GM21515 (cell line): ENCODE results near the gene TICRR.

ENCODE experiments used
- ATAC-seq: cut with Tn5 transposase; IDR thresholded peaks from one replicate; pipeline ENCODE4 v1.9.1; 2021; ENCODE audit not compliant: unreplicated experiment

The TICRR gene

DNA sequence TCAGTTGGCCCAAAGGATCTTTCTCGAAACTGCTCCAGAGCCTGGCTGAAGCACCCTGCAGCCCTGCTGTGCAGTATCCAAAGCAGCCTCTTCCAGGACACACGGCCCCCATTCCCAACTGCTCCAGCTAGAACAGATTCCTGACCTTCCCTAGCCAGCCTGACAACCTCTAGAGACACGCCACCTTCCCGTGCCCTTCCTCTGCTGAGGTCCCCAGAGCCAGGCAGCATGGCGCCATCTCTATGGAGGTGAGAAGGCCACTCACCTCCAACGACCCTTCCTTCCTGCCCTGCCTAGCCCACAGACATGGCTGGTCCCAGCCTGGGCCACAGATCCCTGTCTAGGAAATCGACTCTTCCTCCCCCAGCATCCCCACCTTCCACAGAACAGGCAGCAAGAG is 76.9 kb downstream of the TICRR start:
- ATAC-seq, result no peak

DNA sequence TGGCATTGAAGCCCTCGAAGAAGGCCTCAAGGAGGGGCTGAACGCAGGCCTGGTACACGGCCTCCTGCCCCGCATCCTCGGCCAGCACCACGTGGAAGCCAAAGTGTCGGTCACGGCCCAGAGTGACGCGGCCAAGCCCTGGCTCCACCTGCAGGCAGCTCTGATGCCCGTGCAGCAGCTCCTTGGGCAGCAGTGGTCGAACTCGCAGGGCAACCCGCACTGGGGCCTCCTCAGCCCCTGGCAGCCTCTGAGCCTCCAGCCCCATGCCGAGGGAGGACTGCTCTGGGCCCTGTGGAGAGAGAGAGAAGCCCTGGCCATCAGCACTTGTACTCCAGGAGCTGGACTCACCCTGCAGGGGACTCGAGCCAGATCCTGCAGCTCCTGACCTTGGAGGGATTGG is 77.4 kb downstream of the TICRR start:
- ATAC-seq, result no peak

DNA sequence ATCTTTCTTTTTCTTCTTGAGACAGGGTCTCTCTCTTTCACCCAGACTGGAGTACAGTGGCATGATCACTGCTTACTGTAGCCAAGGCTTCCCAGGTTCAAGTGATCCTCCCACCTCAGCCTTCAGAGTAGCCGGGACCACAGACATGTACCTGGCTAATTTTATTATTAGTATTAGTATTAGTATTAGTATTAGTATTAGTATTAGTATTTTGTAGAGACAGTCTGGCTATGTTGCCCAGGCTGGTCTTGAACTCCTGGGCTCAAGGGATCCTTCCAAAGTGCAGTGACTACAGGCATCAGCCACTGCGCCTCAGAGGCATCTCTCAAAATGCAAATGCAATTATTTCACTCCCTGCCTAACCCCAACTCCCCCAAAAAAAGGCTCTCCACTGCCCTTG is 78.3 kb downstream of the TICRR start:
- no peak for ATAC-seq

DNA sequence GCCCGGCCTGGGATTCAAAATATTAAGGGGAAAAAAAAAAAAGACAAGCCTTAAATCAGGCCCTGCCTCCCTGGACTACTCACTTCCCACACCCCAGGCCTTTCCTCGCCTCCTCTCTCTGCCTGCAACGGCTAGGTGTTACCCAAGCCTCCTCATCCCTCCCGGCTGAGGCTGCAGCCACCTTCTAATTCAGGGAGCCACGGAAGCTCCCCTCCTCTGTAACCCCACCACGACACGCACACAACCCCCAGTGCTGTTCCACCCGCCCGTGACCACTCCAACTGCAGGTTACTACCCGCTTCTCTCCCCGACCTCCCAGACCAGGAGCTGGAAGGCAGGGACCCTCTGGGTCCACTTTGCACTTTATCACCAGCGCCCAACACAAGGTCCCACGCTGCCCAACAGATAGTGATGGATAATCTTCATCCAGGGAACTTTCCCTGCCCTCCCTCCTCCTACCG is 79.1 kb downstream of the TICRR start:
- ATAC-seq, result no peak

DNA sequence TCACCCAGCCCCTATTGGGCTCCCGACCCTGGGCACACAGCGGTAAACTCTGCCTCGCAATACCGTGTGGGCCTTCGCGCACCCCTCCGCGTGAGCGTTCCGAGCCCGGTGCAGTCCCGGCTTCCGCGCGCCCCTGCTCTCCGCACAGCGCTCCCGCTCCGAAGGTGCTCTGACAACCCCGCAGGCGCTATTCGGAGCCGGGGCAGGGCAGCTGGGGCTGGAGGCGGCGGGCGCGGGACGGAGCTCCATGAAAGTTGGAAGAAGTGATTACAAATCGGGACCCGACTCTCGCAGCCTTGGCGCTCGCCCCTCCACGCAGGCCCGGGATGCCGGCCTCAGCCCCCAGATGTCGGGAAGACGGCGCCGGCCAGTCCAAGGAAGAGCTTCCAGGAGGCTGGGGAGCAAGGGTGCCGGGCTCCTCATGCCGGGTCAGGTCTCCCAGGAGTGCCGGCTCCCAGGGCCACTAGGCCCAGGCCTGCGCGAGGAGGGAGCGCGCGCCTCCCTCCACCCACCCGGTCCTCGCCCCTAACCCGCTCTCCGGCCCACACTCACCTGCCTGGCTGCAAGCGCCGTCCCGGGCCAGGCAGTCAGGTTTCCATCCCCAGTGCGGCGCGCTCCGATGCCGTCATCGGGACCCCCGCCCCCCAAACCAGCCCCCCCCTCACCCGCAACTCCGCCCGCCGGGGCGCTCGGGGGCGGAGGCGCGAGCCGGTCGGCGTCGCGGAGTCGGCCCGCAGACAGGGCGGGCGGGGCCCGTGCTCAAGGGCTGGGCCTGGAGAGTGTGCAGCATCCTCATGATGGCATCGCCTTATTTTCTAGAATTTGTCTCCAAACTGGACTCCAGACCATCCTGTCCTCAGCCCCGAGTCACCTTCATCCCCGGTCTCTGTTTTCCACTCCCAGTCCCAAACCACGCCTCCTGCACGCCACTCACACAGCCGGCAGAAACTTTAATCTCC is 79.9 kb downstream of the TICRR start, which contains the start of gene KIF7:
KIF7 (minus strand) TSS at position 621 of the 959 bp plus-strand sequence. CDS start 2,537 bp downstream, outside the sequence.
- ATAC-seq, result no peak

DNA sequence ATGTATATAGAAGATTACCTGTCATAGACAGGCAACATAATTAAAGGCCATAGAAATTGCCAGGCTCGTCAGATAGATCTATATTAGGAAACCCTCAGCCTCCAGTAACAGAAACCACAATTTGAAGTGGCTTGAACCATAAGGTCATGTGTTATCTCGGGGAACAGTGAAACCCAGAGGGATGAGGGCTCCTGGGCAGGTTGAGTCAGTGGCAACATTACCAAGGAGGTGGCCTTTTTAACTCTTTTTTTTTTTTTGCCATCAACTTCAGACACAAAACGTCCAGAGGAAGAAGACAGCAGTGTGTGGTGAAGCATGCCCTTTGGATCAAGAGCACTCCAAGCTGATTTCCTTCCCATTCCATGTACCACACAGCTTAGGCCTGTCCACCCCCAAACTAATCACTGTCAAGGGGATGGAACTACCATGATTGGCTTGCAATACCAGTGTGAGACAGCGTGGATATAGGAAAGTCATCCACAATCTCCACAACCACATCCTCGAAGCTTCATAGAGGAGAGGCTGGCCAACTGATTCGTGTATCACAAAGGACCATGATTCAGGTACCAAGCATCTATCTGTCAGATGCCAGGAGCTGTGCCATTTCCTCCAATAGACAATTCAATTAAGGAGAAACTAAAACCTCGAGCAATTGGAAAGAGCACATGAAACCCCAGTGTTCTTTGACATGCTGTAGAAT is 81.0 kb downstream of the TICRR start:
- ATAC-seq, result no peak

DNA sequence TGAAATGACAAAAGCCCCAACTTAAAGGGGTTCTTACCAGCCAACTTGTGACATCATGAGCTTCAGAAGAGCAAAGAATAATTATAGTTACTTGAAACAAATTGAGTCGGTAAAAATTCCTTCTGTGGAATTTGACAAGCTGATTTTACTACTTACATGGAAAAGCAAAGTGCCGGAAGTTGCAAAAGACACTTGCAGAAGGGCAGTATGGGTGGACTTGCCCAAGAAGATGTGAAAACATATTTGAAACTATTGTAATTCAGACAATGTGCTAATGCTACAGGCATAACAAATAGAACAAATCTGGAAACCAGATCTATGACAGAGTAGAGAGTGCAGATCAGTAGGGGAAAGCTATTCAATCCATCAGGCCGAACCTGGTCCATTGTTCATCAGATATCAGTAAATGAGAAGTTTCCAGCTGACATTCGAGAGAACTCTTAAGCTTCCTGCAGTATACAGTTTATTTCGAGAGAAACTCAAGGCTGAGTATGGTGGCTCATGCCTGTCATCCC is 82.5 kb downstream of the TICRR start:
- ATAC-seq, result no peak

DNA sequence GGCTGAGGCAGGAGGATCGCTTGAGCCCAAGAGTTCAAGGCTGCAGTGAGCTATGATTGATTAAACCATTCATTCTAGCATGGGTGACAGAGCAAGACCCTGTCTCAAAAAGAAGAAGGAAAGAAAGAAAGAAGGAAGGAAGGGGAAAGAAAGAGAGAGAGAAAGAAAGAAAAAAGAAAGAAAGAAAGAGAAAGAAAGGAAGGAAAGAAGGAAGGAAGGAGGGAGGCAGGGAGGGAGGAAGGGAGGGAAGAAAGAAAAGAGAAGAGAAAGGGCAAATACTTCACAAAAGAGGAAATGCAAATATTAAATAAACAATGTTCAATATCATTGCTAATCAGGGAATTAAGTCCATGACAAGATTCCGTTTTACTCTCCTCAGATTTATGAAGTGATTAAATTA is 84.0 kb downstream of the TICRR start:
- ATAC-seq, result no peak

DNA sequence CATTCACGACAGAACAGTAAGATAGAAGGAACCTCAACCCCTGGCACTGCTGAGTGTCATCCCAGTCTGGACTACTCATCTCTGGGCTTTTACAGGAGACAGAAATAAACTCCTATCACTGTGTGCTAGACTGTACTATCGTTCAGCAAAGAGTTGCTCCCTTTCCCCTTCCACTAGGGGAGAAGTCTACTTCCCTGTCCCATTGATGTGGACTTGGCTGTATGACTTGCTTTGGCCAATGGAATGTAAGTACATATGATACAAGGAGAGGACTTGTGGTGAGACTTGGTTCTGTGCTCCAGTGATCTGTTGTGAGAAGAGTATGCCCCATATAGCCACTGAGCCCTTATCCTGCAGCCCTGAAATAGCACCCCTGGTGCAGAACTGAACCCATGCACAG is 85.3 kb downstream of the TICRR start:
- ATAC-seq, result no peak

DNA sequence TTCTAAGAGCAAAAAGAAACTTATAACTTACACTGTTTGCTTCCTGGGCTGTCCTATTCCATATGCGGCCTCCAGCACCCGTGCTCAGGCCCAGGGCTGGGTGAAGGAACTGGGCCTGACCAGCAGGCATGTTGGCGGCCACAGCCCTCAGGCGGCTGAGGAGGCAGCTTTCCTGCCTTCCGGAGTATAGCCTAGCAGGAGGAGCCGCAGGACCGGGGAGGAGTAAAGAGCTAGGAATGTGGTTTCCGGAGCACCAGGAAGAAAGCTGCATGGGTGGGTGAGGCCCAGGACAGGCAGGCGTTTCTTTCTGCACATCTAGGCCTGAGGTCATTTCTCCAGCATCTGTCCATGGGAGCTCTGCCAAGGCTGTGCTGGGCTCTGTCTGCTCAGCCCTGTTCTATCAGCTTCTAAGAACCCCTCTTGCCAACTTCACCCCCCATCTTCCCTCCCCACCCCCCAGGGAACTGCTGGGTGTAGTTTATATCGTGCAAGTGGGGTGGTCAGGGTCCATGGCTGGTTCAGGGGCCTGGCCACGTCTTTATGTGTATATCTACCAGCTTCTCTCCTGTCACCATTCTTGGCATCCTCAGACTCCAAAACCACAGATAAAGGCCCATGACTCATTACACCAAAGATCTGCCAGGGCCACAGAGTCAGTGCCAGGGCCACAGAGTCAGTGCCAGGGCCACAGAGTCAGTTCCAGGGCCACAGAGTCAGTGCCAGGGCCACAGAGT is 87.8 kb downstream of the TICRR start:
- ATAC-seq, result no peak

DNA sequence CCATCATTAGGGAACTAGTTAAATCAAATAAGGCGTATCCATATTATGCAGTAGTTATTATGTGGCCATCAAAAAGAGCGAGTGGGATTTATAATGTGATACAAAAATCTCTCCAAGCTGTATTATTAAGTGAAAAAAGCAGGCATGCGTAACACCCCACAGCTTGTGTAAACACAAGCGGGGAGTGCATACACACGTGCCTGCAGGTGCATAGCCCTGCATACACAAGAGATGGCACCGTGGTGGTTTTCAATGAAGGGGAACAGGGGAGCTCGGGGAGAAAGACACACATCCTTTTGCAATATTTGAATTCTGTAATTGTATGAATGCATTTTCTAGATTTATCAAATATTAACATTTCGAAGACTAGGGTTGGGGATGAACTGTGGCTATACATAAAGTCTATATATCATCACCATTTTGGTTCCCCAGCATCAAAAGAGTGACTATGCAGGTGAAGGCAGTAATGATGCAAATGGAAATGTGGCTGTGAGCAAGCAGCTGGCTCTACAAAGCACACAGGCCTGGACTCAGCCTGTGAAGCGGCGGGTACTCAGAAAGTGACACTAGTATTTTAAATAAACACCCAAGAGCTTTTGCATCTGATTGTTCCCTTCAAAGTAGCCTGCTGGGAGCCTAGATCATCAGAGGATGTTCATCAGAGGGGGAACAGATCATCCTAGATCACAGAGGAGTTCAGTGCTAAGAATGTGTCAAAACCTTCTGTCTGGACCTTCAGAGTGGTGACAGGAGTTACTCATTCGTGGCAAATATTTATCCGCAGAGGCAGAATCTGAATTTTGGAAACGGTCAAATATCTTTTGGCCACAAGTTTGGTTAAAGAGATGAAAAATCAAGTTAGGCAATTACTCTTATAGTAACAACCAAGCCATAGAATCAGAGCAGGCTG is 89.4 kb downstream of the TICRR start:
- no peak for ATAC-seq

DNA sequence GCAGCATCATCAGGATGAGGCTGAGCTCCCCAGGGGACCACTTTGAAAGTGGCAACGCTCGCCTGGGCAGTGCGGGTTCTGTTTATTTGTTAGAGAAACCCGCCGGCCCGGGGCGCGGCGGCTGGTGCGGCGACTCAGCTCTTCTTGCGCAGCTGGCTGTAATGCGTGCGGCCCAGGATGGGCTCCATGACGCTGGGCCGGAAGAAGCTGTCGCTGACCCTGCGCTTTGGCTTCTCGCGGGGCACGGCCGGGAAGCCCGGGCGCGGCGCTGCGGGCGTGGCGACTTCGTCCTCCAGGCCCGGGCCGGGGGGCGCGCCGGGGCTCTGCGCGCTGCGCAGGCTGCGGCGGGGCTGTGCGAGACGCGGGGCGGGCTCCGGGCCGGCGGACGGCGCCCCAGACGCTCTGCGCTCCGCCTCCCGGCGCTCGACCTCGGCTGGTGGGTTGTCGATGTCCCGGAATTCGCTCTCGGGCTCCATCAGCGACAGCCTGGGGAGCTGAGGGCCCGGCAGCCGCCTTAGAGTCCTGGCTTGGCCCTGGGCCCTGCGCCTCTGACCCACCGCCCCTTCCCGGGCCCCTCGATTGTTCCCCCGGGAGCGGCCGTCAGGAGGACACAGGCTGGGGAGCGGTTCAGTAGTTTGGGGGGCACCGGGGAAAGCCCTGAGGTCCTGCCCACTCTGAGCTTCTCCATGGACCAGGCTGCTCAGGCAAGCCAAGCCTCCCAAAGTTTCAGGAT is 90.3 kb downstream of the TICRR start:
- no peak for ATAC-seq

DNA sequence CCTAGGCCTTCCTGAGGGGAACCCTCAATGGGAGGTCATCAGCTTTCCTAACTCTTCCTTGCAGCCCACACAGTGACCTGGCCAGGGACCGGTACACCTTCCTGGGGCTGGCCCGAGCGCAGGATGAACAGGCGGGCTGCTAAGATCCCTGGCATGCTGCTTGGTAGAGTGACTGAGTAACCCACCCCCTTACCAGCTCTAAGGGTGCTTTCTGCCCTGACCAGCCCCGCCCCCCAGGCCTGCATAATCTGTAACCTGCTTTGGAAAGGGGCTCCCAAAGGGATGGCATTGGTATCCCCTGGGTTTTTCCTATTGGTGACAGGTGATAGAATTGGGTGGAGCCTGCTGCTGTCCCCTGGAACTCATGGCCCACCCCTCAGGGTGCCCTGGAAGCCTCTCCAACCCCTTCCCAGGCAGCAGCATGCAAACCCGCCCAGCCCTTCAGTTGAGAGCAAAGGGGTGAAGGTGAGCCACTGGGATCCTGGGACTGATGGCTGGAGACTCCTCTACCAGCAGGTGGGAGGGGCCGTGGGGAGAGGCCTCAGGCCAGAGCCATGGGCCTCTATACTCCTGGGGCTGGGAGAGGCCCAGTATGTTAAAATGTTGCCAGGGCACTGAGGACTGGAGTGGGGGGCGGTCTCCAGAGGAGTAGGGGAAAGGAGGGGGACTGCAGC is 91.1 kb downstream of the TICRR start:
- ATAC-seq, result no peak

DNA sequence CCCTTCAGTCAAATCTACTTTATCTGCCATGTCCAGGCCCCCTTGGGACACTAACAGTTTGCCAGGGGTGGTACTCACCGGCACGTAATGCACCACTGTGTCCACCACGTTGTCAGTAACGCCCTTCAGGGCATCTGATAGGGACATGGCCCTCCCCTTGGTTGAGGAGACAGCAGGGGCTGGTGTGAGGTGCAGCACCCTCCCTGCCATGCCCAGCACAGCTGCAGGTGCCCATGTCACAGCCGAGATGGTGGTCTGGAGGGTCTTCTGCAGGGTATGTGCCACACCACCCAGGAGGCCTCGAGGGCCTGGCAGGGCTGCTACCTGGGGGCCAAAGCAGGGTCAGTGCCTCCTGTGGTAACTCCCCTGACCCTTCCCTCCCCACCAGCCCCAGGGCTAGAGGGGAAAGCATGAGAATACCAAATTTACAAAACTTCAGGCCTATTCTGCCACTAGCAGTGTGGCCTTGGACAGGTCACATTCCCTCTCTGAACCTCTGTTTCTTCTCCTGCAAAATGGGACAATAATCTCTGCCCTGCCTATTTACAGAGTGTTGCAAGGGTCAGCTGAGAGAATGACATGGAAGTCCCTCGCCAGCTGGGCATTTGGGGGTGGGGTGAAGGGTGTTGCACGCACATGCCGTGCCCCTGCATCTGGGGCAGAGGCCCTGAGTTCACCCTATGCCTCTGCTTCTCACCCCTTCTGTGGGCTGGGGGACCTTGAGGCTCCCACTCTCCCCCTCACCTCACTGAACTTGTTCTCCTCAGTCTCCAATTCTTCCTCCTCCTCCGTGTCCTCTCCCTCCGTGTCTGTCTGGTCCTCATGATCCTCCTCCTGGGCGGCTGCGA is 91.8 kb downstream of the TICRR start:
- ATAC-seq, result no peak

DNA sequence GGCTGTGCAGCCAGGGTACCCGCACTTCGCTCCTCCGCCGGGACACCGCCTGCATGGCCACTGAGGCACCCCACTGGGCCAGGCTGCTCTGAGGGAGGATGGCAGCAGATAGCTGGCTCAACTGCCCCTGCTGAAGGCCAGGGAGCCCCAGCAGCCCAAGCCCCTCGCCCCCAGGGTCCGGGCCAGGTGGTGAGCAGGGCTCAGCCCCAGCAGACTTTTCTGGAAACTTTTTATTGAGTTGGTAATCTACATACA is 92.4 kb downstream of the TICRR start:
- no peak for ATAC-seq

DNA sequence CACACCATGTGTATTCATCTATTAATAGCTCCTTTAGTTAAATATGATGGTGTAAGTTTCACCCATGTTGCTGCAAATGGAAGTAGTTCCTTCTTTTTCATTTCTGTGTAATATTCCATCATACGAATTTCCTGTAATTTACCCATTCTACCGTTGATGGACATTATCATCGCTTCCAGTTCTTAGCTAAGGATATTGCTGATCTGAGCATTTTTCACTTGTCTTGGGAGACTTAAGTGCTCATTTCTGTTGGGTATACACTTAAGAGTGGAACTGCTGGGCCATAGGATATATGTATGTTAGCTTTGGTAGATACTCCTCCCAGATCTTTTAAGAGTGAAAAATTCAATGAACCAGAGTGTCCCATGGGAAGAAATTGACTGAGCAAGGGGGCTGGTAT is 92.9 kb downstream of the TICRR start:
- ATAC-seq, result no peak

DNA sequence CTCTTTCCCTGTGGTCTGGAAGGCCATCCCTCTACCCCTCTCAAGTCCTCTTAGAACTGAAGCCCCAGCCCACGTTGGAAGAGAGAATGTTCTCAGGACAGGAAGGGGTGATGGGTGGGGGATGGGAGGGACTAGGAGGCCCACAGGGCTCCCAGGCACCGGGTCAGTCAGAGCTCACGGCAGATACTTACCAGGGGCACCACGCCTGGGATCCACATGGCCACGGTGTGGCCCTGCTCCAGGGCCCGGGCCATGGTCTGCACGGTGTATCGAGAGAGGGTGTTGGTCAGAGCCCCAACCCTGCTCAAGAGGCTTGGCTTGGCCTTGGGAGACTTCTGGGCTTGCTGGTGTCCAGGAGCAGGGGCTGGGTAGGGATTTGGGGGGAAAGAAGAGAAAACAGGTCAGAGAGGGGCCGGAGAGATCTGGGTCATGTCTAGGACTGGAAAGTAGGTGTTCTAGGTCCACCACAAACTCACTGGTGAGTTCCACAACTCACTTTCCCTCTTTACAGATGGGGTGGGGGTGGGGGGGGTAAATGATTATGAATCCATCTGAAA is 94.1 kb downstream of the TICRR start:
- ATAC-seq, result no peak

DNA sequence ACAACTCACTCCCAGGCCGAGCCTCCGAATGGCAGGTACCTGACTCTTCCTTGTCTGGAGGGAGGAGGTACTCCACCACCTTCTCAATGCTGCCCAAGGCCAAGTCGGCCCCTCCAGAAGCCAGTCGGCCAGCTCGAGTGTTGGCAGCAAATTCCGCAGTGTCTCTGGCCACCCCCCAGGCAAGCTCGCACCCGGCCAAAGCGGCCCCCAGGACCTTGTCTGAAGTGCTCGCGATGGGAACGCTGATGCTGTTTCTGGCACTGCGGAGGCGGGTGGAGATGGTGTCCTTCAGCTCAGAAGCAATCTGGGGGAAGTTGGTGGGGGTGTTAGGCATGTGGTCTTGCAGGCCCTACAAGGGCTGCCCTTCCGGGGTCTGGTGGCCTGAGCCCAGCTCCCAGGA is 94.7 kb downstream of the TICRR start:
- ATAC-seq, result no peak
